Spinal cord (tissue), 10 donors: ENCODE measurements around the gene HERC3. TPM values are rescaled to one million over a fixed set of nuclear protein-coding genes. Genes with fewer than 3 reads are reported as not detected.

Experiments
- DNase-seq, 6 donors: peaks; one replicate each; pipeline versions ENCODE4 v3.0.0 to v3.0.0-alpha.2; 2013 to 2015; ENCODE audit warnings: low spot score in 6 of 6, low read depth in 4 of 6
- H3K27ac ChIP-seq: one replicate; pipeline ENCODE4 v1.5.1; 2013; ENCODE audit warnings: low read depth, low read length, control low read depth
- H3K27me3 ChIP-seq: one replicate; pipeline ENCODE4 v1.6.1; 2013; ENCODE audit warnings: low read length; ENCODE audit not compliant: control insufficient read depth, insufficient read depth
- H3K36me3 ChIP-seq: one replicate; pipeline ENCODE4 v1.6.1; 2013; ENCODE audit warnings: low read length; ENCODE audit not compliant: control insufficient read depth, insufficient read depth
- H3K4me1 ChIP-seq: one replicate; pipeline ENCODE4 v1.6.1; 2013; ENCODE audit warnings: low read length; ENCODE audit not compliant: control insufficient read depth, insufficient read depth
- H3K4me3 ChIP-seq: one replicate; pipeline ENCODE4 v1.5.1; 2013; ENCODE audit warnings: low read depth, low read length, control low read depth
- H3K9me3 ChIP-seq: one replicate; pipeline ENCODE4 v1.6.1; 2013; ENCODE audit warnings: low read length; ENCODE audit not compliant: control insufficient read depth, insufficient read depth
- WGBS: methylation state at CpG from one replicate; pipeline ENCODE4 v1.1.5; 2013; ENCODE audit warnings: missing lambda C conversion rate; ENCODE audit not compliant: insufficient coverage; 5-methylcytosine and 5-hydroxymethylcytosine counted together
- polyA plus RNA-seq, 2 donors: library from polyadenylated mRNA; unstranded; fragments of 120-200 nt; gene quantifications; one replicate each; pipeline ENCODE4 v1.2.1, GENCODE V29; 2013; ENCODE audit not compliant: insufficient read length in 2 of 2
- small RNA-seq: library from RNA; depleted of rRNA; stranded (forward); fragments of <200 nt; gene quantifications from one replicate; pipeline ENCODE3, GENCODE V24; 2014; ENCODE audit warnings: low replicate concordance
- total RNA-seq, 2 donors: library from RNA; depleted of rRNA in 1 of 2; stranded (reverse); fragments of 120-200 nt in 1 of 2; fragments of >200 nt in 1 of 2; gene quantifications; one replicate each; pipeline versions ENCODE4 v1.2.3 to v1.2.4, GENCODE V29; 2013 to 2014
- donor health status: healthy.

HERC3 gene
- total and polyA plus RNA-seq, 4 donors, result 20.1 to 45.8 (median 24.8) TPM

- Histone ChIP-seq H3K27ac (no peak overlapping the region), H3K36me3 (no peaks in the 10 kb centered on the region), H3K4me3 (no peak overlapping the region), H3K4me1 (peaks cover 6% of the 10 kb centered on the region), H3K27me3 (no peaks in the 10 kb centered on the region), H3K9me3 (no peaks in the 10 kb centered on the region)
- DNase-seq, result no peak
Observed at GRCh38 chr4:88757067-88757466, 164.8 kb downstream of the HERC3 start.

- 12% methylated on average over 3 of the region's 6 CpGs for WGBS
Observed at GRCh38 chr4:88757776-88758175, 165.5 kb downstream of the HERC3 start.

More at GRCh38 chr4:88757776-88758175, 165.5 kb downstream of the HERC3 start:
- Histone ChIP-seq H3K27ac (no peak overlapping the region), H3K9me3 (no peaks in the 10 kb centered on the region), H3K36me3 (no peaks in the 10 kb centered on the region), H3K4me3 (peak overlapping the region; percentile 30), H3K4me1 (peaks cover 6% of the 10 kb centered on the region), H3K27me3 (no peaks in the 10 kb centered on the region)
- peak in 3 of 6 donors; percentile 17 to 82 (median 46) for DNase-seq

Small RNA genes lying within 50 kb of the gene (small RNA-seq; reads per million reads assigned to genes)
- gene RF02115 (not detected), gene RNU6-33P (0.08 reads per million)

Other genes with a start within 250 kb of the HERC3 start
- 10 to 100 TPM; 11.3 to 14.0 TPM for gene HERC6, start 213.6 kb upstream of the HERC3 start, total RNA-seq
- gene HERC6, start 213.6 kb upstream of the HERC3 start, polyA plus RNA-seq, result 1 to 10 TPM; 7.1 to 8.7 TPM
- gene HERC5, start 135.4 kb upstream of the HERC3 start, total RNA-seq, result 1 to 10 TPM; 6.7 to 6.8 TPM
- gene HERC5, start 135.4 kb upstream of the HERC3 start, polyA plus RNA-seq, result 1 to 10 TPM; 2.8 to 3.0 TPM
- gene PYURF, start 68.7 kb upstream of the HERC3 start, total RNA-seq, result 100 to 1,000 TPM in 1 of 2 donors, 10 to 100 TPM in 1; 97.8 to 106 TPM
- 100 to 1,000 TPM; 123 to 138 TPM for gene PYURF, start 68.7 kb upstream of the HERC3 start, polyA plus RNA-seq
- gene NAP1L5, start 105.3 kb downstream of the HERC3 start, total RNA-seq, result 100 to 1,000 TPM in 1 of 2 donors, 10 to 100 TPM in 1; 37.7 to 166 TPM
- gene NAP1L5, start 105.3 kb downstream of the HERC3 start, polyA plus RNA-seq, result 100 to 1,000 TPM; 199 to 255 TPM